GM23248 (cell line): ENCODE data around the gene PLIN3.

Source experiments
- EZH2 ChIP-seq: fragments of 200-600 bp; sonication (generic); IDR thresholded peaks from 2 replicates; pipeline ENCODE4 v1.6.1; 2018; ENCODE audit warnings: antibody characterized with exemption, mild to moderate bottlenecking; ENCODE audit not compliant: insufficient read depth, poor library complexity, severe bottlenecking
- EZH2phosphoT487 ChIP-seq: fragments of 200-600 bp; sonication (generic); IDR thresholded peaks from 2 replicates; pipeline ENCODE4 v1.6.1; 2018; ENCODE audit warnings: antibody characterized with exemption, moderate library complexity, mild to moderate bottlenecking, low read depth; ENCODE audit not compliant: insufficient read depth

GRCh38 chr19:4795400-4795799 lies 72.1 kb downstream of the PLIN3 start:
- TF ChIP-seq EZH2phosphoT487 (no peak), EZH2 (no peak)
